Body of pancreas (tissue), 4 donors: ENCODE results near the gene MAGI3.

Source experiments
- POLR2A ChIP-seq, 3 donors: fragments of 450-650 bp; IDR thresholded peaks; one replicate each; pipeline ENCODE4 v1.6.1; 2016; ENCODE audit warnings: antibody characterized with exemption in 3 of 3, mild to moderate bottlenecking in 2 of 3
- TF ChIP-seq, protein P1 (sequence below), 7 experiments: fragments of 450-650 bp in 4 of 7; fragments of 200-600 bp in 3 of 7; sonication (generic) in 3 of 7; IDR thresholded peaks; one replicate each; pipeline ENCODE4 v1.5.1; 2016 to 2019; ENCODE audit warnings: antibody characterized with exemption in 7 of 7

DNA sequence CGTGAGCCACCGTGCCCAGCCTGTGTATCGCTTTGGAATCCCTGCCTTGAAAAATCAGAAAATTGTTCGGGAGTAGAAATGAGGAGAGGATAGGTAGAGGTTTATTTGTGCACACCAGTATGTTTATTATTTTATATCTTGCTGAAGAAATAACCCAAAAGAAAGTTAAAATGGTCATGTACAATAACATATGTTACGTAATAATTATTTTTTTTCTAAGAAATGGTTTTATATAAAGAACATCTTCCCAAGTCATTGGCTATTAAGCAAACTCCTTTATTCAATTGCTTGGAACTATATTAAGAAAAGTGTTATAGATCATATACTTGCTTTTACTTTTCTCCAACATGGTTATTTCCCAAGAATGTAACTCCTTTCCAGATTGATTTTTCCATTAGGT lies 197.2 kb downstream of the MAGI3 start:
- TF ChIP-seq, protein P1, sequence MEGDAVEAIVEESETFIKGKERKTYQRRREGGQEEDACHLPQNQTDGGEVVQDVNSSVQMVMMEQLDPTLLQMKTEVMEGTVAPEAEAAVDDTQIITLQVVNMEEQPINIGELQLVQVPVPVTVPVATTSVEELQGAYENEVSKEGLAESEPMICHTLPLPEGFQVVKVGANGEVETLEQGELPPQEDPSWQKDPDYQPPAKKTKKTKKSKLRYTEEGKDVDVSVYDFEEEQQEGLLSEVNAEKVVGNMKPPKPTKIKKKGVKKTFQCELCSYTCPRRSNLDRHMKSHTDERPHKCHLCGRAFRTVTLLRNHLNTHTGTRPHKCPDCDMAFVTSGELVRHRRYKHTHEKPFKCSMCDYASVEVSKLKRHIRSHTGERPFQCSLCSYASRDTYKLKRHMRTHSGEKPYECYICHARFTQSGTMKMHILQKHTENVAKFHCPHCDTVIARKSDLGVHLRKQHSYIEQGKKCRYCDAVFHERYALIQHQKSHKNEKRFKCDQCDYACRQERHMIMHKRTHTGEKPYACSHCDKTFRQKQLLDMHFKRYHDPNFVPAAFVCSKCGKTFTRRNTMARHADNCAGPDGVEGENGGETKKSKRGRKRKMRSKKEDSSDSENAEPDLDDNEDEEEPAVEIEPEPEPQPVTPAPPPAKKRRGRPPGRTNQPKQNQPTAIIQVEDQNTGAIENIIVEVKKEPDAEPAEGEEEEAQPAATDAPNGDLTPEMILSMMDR (IDR thresholded peaks at IDR 0.05) = no peak
- no peak for TF ChIP-seq POLR2A (IDR thresholded peaks at IDR 0.05)
